GM18507 (cell line): ENCODE results near the gene ACAD9.
"Not testable (repeated sequence)": the region's sequence is repeated elsewhere in the genome, so short reads cannot be mapped to it uniquely, and the experiment has no call there.

Experiments
- DNase-seq: peaks from one replicate; pipeline ENCODE4 v3.0.0; 2011; ENCODE audit warnings: low read depth; ENCODE audit not compliant: insufficient read length; ENCODE audit errors: extremely low spot score
- FAIRE-seq: peaks from 2 replicates; lab custom pipeline; 2011; peaks lifted over from hg19 to GRCh38; lab: Jason Lieb, UNC

ACAD9 gene

GRCh38 chr3:128858167-128858566 lies 21.3 kb upstream of the ACAD9 start:
- DNase-seq (no peak), FAIRE-seq (no peak)

GRCh38 chr3:128859630-128860029 lies 19.8 kb upstream of the ACAD9 start:
- DNase-seq (no peak), FAIRE-seq (no peak)

GRCh38 chr3:128861491-128861890 lies 17.9 kb upstream of the ACAD9 start:
- FAIRE-seq: no peak

GRCh38 chr3:128863560-128863959 lies 15.9 kb upstream of the ACAD9 start:
- FAIRE-seq (no peak), DNase-seq (no peak)

More at GRCh38 chr3:128861491-128861890, 17.9 kb upstream of the ACAD9 start:
- no peak for DNase-seq

- FAIRE-seq (no peak), DNase-seq (no peak)
Measured at GRCh38 chr3:128864351-128864811, 15.0 kb upstream of the ACAD9 start.

- not testable (repeated sequence) for FAIRE-seq, DNase-seq
Measured at GRCh38 chr3:128864849-128865804, 14.3 kb upstream of the ACAD9 start.

- no peak for FAIRE-seq
Measured at GRCh38 chr3:128867200-128868125, 12.0 kb upstream of the ACAD9 start.

GRCh38 chr3:128870347-128870746 lies 9.1 kb upstream of the ACAD9 start:
- DNase-seq (no peak), FAIRE-seq (no peak)

More at GRCh38 chr3:128867200-128868125, 12.0 kb upstream of the ACAD9 start:
- no peak for DNase-seq

GRCh38 chr3:128872282-128872681 lies 7.1 kb upstream of the ACAD9 start:
- FAIRE-seq (no peak), DNase-seq (no peak)

- DNase-seq: no peak
- FAIRE-seq: no peak
Measured at GRCh38 chr3:128872744-128873143, 6.7 kb upstream of the ACAD9 start.

- FAIRE-seq (no peak), DNase-seq (no peak)
Measured at GRCh38 chr3:128873244-128874022, 6.0 kb upstream of the ACAD9 start.

GRCh38 chr3:128874481-128875180 lies 4.8 kb upstream of the ACAD9 start:
- DNase-seq (no peak), FAIRE-seq (no peak)

GRCh38 chr3:128875556-128876120 lies 3.8 kb upstream of the ACAD9 start:
- DNase-seq: no peak
- no peak for FAIRE-seq

GRCh38 chr3:128878011-128878457 lies 1.4 kb upstream of the ACAD9 start:
- DNase-seq (no peak), FAIRE-seq (no peak)

- FAIRE-seq: peak; percentile 45
- DNase-seq: no peak
Measured at GRCh38 chr3:128878556-128879124, 780 bp upstream of the ACAD9 start.

- DNase-seq (no peak), FAIRE-seq (no peak)
Measured at GRCh38 chr3:128879991-128880390, 571 bp downstream of the ACAD9 start.

- FAIRE-seq, DNase-seq: not testable (repeated sequence)
Measured at GRCh38 chr3:128880455-128880854, 1.0 kb downstream of the ACAD9 start.

GRCh38 chr3:128881576-128881975 lies 2.2 kb downstream of the ACAD9 start:
- FAIRE-seq: no peak
- DNase-seq: no peak
